Liver (tissue), 3 donors: Measurements from ENCODE around the gene WASF1.

Experiments
- ATF3 ChIP-seq: IDR thresholded peaks from 2 replicates; pipeline ENCODE4 v1.6.1; 2016; ENCODE audit warnings: antibody characterized with exemption
- CTCF ChIP-seq: fragments of 150-350 bp; IDR thresholded peaks from 2 replicates; pipeline ENCODE4 v1.5.1; 2017; ENCODE audit warnings: improper control_type of control experiment, low read depth, low read length; ENCODE audit not compliant: missing input control
- FOXA2 ChIP-seq: IDR thresholded peaks from 2 replicates; pipeline ENCODE4 v1.6.1; 2016; ENCODE audit warnings: antibody characterized with exemption
- HNF4G ChIP-seq: IDR thresholded peaks from 2 replicates; pipeline ENCODE4 v1.6.1; 2016; ENCODE audit warnings: antibody characterized with exemption
- MAX ChIP-seq: IDR thresholded peaks from 2 replicates; pipeline ENCODE4 v1.6.1; 2016; ENCODE audit warnings: antibody characterized with exemption
- RAD21 ChIP-seq, 2 donors: IDR thresholded peaks; 2 replicates each; pipeline ENCODE4 v1.6.1; 2016; ENCODE audit warnings: antibody characterized with exemption in 2 of 2, mild to moderate bottlenecking in 2 of 2
- REST ChIP-seq: IDR thresholded peaks from 2 replicates; pipeline ENCODE4 v1.6.1; 2016; ENCODE audit warnings: antibody characterized with exemption, mild to moderate bottlenecking
- TAF1 ChIP-seq: conservative IDR thresholded peaks from 2 replicates; pipeline ENCODE4 v1.6.1; 2016; ENCODE audit warnings: antibody characterized with exemption, mild to moderate bottlenecking
- YY1 ChIP-seq: IDR thresholded peaks from 2 replicates; pipeline ENCODE4 v1.6.1; 2016; ENCODE audit warnings: antibody characterized with exemption, mild to moderate bottlenecking
- donor health status: healthy.
- donor health status: healthy.

GRCh38 chr6:110095101-110095500 is 84.4 kb downstream of the WASF1 start:
- TF ChIP-seq CTCF, result no peak
- no peak for TF ChIP-seq RAD21 (IDR thresholded peaks at IDR 0.05)
- no peak for TF ChIP-seq ATF3
- no peak for TF ChIP-seq YY1
- TF ChIP-seq HNF4G, result no peak
- no peak for TF ChIP-seq MAX
- no peak for TF ChIP-seq REST
- TF ChIP-seq TAF1, result no peak
- no peak for TF ChIP-seq FOXA2
